Natural killer cell (primary cell): ENCODE results near the gene DGLUCY. TPM values are rescaled to one million over a fixed set of nuclear protein-coding genes. Genes with fewer than 3 reads are reported as not detected.

Experiments
- ATAC-seq, 3 donors: fragments of 150-1000 bp in 2 of 3; fragments of 200-7000 bp in 1 of 3; cut with Tn5 transposase; 1 replicate in 1 of 3; 2 replicates in 2 of 3; pipeline ENCODE4 v1.10.0; 2021; ENCODE audit warnings: mild to moderate bottlenecking in 2 of 3, moderate library complexity in 2 of 3
- DNase-seq, 2 donors: peaks; one replicate each; pipeline versions ENCODE4 v3.0.0 to v3.0.0-alpha.2; 2013 to 2021; ENCODE audit warnings: mixed read lengths in 1 of 2
- H3K27ac ChIP-seq: one replicate; pipeline ENCODE4 v1.5.1; 2013; ENCODE audit warnings: mild to moderate bottlenecking, low read length
- H3K27me3 ChIP-seq: one replicate; pipeline ENCODE4 v1.6.1; 2013; ENCODE audit warnings: low read length; ENCODE audit not compliant: control insufficient read depth, insufficient read depth
- H3K36me3 ChIP-seq: one replicate; pipeline ENCODE4 v1.6.1; 2013; ENCODE audit warnings: low read length; ENCODE audit not compliant: control insufficient read depth, insufficient read depth
- H3K4me1 ChIP-seq: one replicate; pipeline ENCODE4 v1.6.1; 2013; ENCODE audit warnings: low read length; ENCODE audit not compliant: control insufficient read depth, insufficient read depth
- H3K4me3 ChIP-seq: one replicate; pipeline ENCODE4 v1.5.1; 2013; ENCODE audit warnings: low read length
- H3K9me3 ChIP-seq: one replicate; pipeline ENCODE4 v1.6.1; 2013; ENCODE audit warnings: low read length; ENCODE audit not compliant: control insufficient read depth, insufficient read depth
- H3K27ac Mint-ChIP-seq, 2 donors: one replicate each; pipeline ENCODE4 v1.8.0; 2022; ENCODE audit warnings: mild to moderate bottlenecking in 2 of 2, mixed read lengths in 2 of 2, moderate library complexity in 1 of 2
- H3K27me3 Mint-ChIP-seq, 2 donors: one replicate each; pipeline ENCODE4 v1.8.0; 2022; ENCODE audit warnings: low read depth in 2 of 2, mixed read lengths in 2 of 2
- H3K36me3 Mint-ChIP-seq: one replicate; pipeline ENCODE4 v1.8.0; 2022; ENCODE audit warnings: mixed read lengths
- H3K4me1 Mint-ChIP-seq, 2 donors: one replicate each; pipeline ENCODE4 v1.8.0; 2022; ENCODE audit warnings: mixed read lengths in 2 of 2
- H3K4me3 Mint-ChIP-seq: one replicate; pipeline ENCODE4 v1.8.0; 2022; ENCODE audit warnings: mild to moderate bottlenecking, moderate library complexity, mixed read lengths
- H3K9me3 Mint-ChIP-seq, 2 donors: one replicate each; pipeline ENCODE4 v1.8.0; 2022; ENCODE audit warnings: mixed read lengths in 2 of 2
- CTCF ChIP-seq: fragments of 200-600 bp; IDR thresholded peaks from one replicate; pipeline ENCODE4 v1.8.0; 2022; ENCODE audit warnings: antibody characterized with exemption
- WGBS: methylation state at CpG from one replicate; pipeline ENCODE4 v1.1.7; 2013; ENCODE audit warnings: missing lambda C conversion rate; ENCODE audit not compliant: insufficient coverage; 5-methylcytosine and 5-hydroxymethylcytosine counted together
- intact Hi-C: fragments of 100-400 bp; cut with micrococcal nuclease; formaldehyde crosslinking; loops from one replicate; pipeline ENCODE4 v1.14.2; 2022
- total RNA-seq, 4 donors: library from RNA; stranded (reverse); fragments of 120-200 nt in 1 of 4; gene quantifications; one replicate each; pipeline versions ENCODE4 v1.2.3 to v1.2.4, GENCODE V29; 2013 to 2022

The DGLUCY gene
- total RNA-seq, 3 donors from 2014 or later (not counting 1 experiment from before 2014, with no cell fraction given) = 108 to 142 (median 110) TPM

- H3K36me3 ChIP-seq = peaks cover 61% of the 10 kb centered on the region
- ATAC-seq (no peak), DNase-seq (no peak)
- 93% methylated on average over 9 of the region's 9 CpGs for WGBS
- peaks cover 23 to 32% of the 10 kb centered on the region in 2 donors for H3K4me1 Mint-ChIP-seq
- no peaks in the 10 kb centered on the region for H3K4me1 ChIP-seq
- H3K4me3 Mint-ChIP-seq = no peak overlapping the region
- no peak overlapping the region for H3K27ac ChIP-seq
- no peaks in the 10 kb centered on the region for H3K9me3 Mint-ChIP-seq
- H3K36me3 Mint-ChIP-seq = no peaks in the 10 kb centered on the region
- intact Hi-C loops = no loop called here
- no peak for TF ChIP-seq CTCF
- H3K9me3 ChIP-seq = no peaks in the 10 kb centered on the region
- H3K27ac Mint-ChIP-seq = peak overlapping the region; percentile 18 to 49
- H3K27me3 ChIP-seq = no peaks in the 10 kb centered on the region
- no peaks in the 10 kb centered on the region for H3K27me3 Mint-ChIP-seq
- H3K4me3 ChIP-seq = no peak overlapping the region
These were observed 157.8 kb downstream of the DGLUCY start for GRCh38 chr14:91271639-91272038.

- Mint-ChIP-seq H3K27ac (peak overlapping the region in 1 of 2 donors; percentile 49), H3K9me3 (no peaks in the 10 kb centered on the region), H3K4me3 (peak overlapping the region; percentile 42), H3K36me3 (no peaks in the 10 kb centered on the region), H3K4me1 (peaks cover 19 to 28% of the 10 kb centered on the region in 2 donors), H3K27me3 (no peaks in the 10 kb centered on the region)
- Histone ChIP-seq H3K27ac (no peak overlapping the region), H3K9me3 (no peaks in the 10 kb centered on the region), H3K4me3 (no peak overlapping the region), H3K36me3 (peaks cover 70% of the 10 kb centered on the region), H3K4me1 (no peaks in the 10 kb centered on the region), H3K27me3 (no peaks in the 10 kb centered on the region)
- DNase-seq = no peak
- ATAC-seq = no peak
- no peak for TF ChIP-seq CTCF
- 95% methylated on average over 43 of the region's 43 CpGs for whole genome bisulfite sequencing
- intact Hi-C loops = no loop called here
These were observed 158.7 kb downstream of the DGLUCY start for GRCh38 chr14:91272341-91273272.

- Histone ChIP-seq H3K27ac (no peak overlapping the region), H3K9me3 (no peaks in the 10 kb centered on the region), H3K4me3 (no peak overlapping the region), H3K27me3 (no peaks in the 10 kb centered on the region), H3K36me3 (peaks cover 76% of the 10 kb centered on the region), H3K4me1 (no peaks in the 10 kb centered on the region)
- no peak overlapping the region for H3K4me3 Mint-ChIP-seq
- TF ChIP-seq CTCF = no peak
- no peaks in the 10 kb centered on the region for H3K27me3 Mint-ChIP-seq
- H3K4me1 Mint-ChIP-seq = peaks cover 12 to 20% of the 10 kb centered on the region in 2 donors
- over 99% methylated on average over 19 of the region's 27 CpGs for WGBS
- no peak for ATAC-seq
- no peaks in the 10 kb centered on the region for H3K36me3 Mint-ChIP-seq
- H3K9me3 Mint-ChIP-seq = no peaks in the 10 kb centered on the region
- DNase-seq = no peak
- intact Hi-C loops = no loop called here
- H3K27ac Mint-ChIP-seq = no peak overlapping the region
These were observed 159.5 kb downstream of the DGLUCY start for GRCh38 chr14:91273273-91273884.
